GM12801 (cell line): ENCODE results near the gene PIGK.

Experiments
- TF ChIP-seq, protein P1 (sequence below): IDR thresholded peaks from one replicate; pipeline ENCODE4 v1.5.1; 2011; ENCODE audit warnings: control low read depth; ENCODE audit not compliant: insufficient read length; ENCODE audit errors: extremely low read depth

The PIGK gene

GRCh38 chr1:77095236-77095635, 124.0 kb downstream of the PIGK start:
- TF ChIP-seq, protein P1, sequence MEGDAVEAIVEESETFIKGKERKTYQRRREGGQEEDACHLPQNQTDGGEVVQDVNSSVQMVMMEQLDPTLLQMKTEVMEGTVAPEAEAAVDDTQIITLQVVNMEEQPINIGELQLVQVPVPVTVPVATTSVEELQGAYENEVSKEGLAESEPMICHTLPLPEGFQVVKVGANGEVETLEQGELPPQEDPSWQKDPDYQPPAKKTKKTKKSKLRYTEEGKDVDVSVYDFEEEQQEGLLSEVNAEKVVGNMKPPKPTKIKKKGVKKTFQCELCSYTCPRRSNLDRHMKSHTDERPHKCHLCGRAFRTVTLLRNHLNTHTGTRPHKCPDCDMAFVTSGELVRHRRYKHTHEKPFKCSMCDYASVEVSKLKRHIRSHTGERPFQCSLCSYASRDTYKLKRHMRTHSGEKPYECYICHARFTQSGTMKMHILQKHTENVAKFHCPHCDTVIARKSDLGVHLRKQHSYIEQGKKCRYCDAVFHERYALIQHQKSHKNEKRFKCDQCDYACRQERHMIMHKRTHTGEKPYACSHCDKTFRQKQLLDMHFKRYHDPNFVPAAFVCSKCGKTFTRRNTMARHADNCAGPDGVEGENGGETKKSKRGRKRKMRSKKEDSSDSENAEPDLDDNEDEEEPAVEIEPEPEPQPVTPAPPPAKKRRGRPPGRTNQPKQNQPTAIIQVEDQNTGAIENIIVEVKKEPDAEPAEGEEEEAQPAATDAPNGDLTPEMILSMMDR, result no peak

GRCh38 chr1:77089756-77090155, 129.5 kb downstream of the PIGK start:
- TF ChIP-seq, protein P1, result no peak

GRCh38 chr1:77085109-77085508, 134.1 kb downstream of the PIGK start:
- TF ChIP-seq, protein P1, result no peak

DNA sequence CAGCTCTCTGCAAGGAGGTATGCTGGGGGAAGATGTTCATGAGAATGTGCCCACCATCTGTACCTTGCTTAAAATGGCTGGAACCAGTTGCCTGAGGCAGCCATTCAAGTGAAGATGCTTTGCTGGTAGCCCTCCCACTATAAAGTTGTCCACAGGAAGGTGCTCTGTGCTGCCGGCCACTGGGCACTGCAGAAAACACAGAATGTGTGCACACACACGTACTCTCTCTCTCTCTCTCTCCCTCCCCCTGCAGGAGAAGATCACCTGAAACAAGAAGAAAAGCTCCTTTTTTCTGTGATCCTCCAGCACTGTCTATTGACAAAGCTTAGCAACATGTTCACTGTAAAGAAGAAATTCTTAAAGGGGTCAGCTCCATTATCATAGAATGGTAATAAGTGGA, 134.8 kb downstream of the PIGK start:
- TF ChIP-seq, protein P1, result no peak

DNA sequence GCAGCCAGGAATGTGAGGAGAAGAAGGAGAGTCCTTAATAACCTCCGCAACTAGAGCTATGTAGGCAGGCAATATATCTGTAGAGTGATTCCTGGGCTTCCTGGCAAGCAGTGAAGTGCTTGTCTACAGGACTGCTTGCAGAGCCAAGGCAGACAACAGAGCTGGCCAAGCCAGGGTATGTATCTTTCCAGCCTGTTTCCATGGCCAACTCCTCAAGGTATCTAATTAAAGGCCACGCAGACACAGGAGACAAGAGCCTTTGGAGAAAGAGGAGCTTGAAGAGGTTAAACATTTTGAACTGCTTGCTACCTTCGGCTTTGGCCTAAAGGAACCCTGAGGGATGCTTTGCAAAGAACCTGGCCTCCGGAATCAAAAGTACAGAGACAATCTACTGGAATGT, 137.4 kb downstream of the PIGK start:
- TF ChIP-seq, protein P1, result no peak

DNA sequence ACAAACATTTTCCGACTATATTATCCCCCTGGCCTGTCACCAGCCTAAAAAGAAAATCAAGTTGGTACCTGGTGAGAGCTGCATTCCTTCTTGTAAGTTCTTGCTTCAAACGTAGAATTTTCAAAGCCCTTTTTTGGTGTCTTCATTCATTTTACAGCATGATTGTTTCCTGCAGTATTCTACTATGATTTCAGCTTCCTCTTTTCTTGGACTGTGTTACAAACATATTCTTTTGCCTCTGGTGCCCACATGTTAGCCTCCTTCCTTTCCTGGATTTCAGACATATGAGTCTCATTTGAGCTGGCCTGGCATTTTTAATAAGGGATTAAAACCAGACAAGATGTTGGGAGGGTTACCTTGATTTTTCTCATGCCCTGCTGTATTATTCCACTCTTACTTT, 142.5 kb downstream of the PIGK start:
- TF ChIP-seq, protein P1, result no peak

DNA sequence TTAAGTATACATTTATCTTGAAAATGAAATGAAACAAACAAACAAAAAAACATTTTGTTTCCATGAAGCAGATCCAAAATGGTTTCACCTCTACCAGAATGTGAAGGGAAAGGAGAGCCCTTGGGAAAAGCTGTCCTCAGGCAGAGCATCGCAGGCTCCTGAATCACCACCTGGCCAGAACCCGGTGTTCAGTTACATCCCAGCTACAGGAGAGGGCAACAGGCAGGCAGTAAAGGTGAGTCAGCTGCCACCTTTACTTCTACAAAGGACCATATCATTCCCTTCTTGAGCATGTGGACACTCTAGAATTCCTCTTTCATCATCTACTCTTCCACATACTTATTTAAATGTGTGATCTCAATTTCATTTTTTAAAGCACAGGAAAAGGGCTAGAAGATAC, 151.2 kb downstream of the PIGK start:
- TF ChIP-seq, protein P1, result no peak
